GM15510 (cell line): ENCODE measurements around the gene PLD3.

Experiments used
- POLR2A ChIP-seq: IDR thresholded peaks from 3 replicates; pipeline ENCODE4 v1.6.1; 2011; ENCODE audit warnings: borderline replicate concordance; ENCODE audit not compliant: insufficient read length; ENCODE audit errors: extremely low read depth

PLD3 gene

DNA sequence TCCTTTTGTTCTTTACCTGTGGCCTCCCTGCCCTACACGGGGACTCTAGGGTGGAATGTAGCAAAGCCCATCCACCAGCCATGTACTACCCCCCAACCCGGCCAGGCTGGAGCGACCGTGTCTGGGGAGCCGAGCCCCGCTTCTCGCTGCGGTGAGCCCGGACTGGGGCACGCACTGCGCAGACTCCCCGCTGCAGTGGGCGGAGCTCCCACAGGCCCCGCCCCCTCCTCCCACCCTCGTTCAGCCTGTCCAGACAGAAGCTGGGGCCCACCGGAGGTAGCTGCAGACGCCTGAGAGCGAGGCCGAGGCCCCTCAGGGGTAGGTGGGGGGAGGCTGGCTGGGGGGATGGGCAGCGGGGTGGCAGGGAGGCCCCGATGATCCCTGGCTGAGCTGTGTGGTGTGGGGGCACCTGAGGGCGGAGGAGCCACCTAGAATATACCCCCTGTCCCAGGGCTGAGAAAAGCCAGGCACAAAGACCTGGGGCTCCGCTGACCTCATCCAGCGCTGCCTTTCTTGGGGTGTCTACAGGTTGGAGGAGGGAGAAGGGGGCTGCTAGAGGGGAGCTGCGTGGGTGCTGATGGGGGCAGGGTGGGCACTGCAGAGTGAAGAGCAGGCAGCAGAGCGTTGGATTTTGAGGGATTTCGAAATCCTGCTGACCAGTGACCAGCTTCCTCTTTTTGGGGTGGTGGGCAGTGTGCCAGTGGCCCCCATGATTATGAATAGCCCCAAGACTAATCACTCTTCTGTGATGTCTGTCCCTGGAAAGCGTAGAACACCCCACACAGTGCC lies 17.3 kb downstream of the PLD3 start:
- peak; percentile 39 for TF ChIP-seq POLR2A

DNA sequence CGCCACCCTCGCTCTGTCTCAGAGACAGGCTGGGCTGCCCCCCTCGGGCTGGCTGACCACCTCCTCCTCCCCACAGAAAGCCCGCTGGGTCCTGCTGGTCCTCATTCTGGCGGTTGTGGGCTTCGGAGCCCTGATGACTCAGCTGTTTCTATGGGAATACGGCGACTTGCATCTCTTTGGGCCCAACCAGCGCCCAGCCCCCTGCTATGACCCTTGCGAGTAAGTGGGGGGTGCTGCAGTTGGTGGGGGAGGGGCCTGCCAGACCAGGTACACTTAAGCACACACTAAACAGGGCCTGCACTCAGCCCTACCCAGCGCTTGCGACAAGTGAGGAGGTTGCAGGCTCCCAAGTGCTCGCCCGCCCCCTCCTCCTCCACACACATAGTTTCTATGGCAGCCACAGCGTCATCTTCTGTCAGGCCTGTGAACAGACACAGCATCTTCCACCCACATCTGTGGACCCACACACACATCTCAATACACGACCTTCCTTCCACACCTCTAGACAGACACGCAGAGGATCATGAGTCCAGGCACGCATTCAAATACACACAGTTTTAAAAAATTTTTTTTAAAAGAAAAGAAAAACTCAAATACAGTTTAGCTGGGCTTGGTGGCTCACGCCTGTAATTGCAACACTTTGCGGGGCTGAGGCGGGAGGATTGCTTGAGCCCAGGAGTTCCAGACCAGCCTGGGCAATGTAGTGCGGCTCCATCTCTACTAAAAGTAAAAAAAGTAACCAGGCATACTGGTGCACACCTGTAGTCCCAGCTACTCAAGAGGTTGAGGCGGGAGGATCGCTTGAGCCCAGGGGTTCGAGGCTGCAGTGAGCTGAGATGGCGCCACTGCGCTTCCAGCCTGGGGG lies 18.4 kb downstream of the PLD3 start:
- TF ChIP-seq POLR2A, result no peak

DNA sequence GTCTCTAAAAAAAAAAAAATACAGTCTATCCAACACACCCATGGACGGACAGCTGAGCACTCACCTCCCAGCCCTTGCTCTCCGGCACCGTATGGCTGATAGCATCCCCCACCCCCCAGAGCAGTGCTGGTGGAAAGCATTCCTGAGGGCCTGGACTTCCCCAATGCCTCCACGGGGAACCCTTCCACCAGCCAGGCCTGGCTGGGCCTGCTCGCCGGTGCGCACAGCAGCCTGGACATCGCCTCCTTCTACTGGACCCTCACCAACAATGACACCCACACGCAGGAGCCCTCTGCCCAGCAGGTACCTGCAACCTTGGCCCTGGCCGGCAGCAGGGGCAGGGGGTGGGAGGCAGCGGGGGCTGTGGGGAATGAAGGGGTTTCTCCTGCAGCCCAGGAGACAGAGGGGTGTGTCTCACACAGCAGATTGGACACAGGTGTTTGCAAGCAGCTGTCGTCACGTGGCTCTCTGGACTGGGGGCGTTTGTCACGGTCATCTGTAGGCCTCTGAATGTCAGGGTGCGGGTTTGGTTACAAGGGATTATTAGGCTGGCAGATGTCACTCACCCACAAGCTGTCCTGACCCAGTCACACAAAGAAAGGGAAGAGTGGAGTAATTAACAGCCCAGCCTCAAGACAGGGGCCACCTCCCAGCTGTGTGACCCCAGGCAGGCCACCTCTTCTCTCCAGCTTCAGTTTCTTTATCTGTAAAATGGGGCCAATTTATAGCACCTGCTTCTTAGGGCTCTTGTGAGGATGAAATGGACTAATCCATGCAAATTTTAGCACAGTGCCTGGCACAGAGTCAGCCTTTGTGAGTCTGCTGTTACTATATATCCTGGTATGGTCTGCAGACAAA lies 19.3 kb downstream of the PLD3 start:
- TF ChIP-seq POLR2A, result no peak

DNA sequence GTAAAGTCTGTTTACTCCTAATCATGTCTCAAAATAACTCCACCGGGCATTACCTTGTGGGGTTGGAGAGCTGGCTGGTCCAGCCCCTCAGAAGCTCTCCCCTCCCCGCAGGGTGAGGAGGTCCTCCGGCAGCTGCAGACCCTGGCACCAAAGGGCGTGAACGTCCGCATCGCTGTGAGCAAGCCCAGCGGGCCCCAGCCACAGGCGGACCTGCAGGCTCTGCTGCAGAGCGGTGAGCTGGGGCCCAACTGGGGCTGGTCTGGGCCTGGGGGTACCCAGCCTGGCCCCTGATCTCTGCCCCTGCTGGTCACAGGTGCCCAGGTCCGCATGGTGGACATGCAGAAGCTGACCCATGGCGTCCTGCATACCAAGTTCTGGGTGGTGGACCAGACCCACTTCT lies 21.3 kb downstream of the PLD3 start:
- no peak for TF ChIP-seq POLR2A

DNA sequence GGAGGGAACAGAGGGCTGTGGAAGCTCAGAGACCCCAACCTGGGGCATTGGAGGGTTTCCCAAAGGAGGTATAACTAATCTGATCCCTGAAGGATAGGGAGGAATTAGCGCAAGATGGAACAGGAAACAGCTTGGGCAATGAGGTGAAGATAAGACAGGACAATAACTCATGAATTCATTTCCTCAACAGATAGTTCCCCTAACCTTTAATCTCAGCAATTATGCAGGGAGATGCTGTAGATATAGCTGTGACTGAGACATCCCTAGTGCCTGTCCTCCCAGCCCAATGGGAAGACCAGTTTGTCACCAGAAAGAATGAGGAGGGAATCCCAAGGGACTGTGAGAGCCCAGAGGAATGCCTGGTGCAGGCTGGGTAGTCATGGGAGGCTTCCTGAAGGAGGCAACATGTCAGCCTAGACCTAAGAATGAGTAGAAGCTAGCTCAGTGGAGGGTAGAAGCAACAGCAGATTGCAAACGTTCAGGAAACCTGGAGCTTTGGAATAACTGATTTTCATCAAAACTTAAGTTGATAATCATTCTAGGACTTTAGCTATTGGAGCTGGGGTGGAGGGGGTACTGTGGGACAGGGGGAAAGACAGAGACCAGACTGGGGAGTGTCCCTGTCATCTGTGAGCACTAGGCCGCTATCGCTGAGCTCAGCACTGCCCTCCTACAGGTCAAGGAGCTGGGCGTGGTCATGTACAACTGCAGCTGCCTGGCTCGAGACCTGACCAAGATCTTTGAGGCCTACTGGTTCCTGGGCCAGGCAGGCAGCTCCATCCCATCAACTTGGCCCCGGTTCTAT lies 22.7 kb downstream of the PLD3 start:
- no peak for TF ChIP-seq POLR2A

DNA sequence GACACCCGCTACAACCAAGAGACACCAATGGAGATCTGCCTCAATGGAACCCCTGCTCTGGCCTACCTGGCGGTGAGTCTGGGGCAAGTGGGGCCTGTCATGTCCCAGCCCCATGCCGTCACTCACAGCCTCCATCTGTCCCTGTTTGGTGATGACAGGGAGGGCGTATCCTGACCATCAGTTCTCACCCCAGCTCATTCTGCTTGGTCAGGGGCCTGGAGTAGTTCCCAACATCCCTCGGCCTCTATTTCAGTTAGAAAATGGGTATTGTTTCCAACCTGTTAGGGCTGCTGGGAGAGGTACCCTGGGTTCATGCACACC lies 23.3 kb downstream of the PLD3 start:
- TF ChIP-seq POLR2A, result no peak

DNA sequence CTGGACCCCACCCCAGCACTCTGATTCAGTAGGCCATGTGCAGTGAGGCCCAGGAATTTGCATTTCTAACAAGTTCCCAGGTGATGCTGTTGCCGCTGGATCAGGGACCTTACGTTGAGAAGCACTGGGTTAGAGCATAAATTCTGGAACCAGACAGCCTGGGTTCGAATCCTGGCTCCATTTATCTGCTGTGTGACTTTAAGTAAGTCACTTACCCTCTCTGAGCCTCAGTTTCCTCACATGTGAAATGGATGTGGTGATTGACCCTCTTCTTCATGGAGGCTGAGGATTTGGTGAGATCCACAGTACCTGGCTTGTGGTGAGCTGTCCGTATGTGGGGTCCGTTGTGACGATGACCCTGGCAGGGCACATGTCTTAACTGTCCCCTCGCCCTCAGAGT lies 25.6 kb downstream of the PLD3 start:
- TF ChIP-seq POLR2A, result no peak

DNA sequence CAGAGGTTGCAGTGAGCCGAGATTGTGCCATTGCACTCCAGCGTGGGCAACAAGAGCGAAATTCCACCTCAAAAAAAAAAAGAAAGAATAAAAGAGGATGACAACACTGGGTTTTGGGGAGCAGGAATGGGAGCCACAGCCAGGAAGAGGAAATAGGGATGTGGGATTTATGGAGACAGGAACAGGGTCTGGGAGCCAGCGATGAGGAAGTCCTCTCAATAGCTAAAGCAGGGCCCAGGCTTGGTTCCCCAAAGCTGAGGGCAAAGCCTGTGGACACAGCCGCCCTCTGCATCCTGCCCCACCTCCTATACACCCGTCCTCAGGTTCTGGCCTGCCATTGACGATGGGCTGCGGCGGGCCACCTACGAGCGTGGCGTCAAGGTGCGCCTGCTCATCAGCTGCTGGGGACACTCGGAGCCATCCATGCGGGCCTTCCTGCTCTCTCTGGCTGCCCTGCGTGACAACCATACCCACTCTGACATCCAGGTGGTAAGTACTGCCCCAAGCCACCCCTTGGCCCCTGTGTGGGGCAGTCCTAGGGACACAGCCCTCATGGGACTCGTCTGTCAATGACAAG lies 27.9 kb downstream of the PLD3 start:
- no peak for TF ChIP-seq POLR2A

DNA sequence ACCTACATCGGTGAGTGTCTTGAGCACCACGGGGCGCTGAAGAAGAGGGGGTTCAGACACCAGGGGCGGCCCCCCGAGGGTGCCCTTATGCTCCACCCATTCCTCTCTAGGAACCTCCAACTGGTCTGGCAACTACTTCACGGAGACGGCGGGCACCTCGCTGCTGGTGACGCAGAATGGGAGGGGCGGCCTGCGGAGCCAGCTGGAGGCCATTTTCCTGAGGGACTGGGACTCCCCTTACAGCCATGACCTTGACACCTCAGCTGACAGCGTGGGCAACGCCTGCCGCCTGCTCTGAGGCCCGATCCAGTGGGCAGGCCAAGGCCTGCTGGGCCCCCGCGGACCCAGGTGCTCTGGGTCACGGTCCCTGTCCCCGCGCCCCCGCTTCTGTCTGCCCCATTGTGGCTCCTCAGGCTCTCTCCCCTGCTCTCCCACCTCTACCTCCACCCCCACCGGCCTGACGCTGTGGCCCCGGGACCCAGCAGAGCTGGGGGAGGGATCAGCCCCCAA lies 29.4 kb downstream of the PLD3 start:
- TF ChIP-seq POLR2A, result no peak

DNA sequence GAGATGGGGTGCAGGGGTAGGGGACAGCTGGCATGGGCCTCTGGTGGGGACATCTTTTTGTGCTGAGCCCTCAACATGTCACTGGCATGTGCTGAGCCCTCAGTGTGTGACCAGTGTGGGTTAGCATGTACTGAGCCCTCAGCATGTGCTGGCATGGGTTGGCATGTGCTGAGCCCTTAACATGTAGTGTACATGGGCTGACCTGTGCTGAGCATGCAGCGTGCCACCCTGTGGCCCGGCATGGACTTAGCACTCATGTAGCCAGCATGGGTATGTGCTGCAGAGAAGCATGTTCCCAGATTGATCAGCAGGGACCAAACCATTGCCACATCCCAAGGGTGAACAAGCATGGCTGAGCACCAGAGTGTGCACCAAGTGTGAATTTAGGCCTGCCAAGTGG lies 30.0 kb downstream of the PLD3 start:
- TF ChIP-seq POLR2A, result no peak

DNA sequence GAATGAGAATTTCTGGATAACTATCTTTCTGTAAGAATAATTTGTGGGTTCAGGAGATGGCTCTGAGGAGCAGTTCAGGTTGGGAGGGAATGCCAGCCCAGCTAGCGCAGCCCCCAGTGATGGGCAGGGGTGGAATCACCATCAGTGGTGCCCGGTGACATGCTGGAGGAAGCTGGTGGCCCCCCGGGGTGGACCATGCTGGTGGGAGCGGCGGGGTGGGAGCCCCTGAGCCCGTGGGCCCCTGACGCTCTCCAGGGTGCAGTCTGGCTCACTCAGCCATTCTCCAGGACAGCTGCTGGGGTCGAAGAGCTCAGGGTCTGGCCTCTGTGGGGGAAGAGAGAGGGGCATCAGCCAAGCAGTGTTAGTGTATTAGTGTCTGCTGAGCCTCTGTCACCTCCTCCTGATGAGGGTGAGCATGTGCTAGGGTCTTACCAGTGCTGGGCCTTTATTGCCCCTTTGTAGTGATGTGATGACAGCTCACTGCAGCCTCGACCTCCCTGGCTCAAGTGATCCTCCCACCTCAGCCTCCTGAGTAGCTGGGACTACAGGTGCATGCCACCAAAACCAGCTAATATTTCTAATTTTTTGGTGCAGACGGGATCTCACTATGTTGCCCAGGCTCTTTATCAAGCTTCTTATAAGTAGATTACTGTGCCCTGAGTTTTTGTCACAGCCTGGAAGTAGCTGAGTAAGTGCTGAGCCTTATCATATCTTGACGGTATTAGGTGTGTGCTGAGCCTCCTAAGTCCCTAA lies 31.1 kb downstream of the PLD3 start:
- TF ChIP-seq POLR2A, result no peak

DNA sequence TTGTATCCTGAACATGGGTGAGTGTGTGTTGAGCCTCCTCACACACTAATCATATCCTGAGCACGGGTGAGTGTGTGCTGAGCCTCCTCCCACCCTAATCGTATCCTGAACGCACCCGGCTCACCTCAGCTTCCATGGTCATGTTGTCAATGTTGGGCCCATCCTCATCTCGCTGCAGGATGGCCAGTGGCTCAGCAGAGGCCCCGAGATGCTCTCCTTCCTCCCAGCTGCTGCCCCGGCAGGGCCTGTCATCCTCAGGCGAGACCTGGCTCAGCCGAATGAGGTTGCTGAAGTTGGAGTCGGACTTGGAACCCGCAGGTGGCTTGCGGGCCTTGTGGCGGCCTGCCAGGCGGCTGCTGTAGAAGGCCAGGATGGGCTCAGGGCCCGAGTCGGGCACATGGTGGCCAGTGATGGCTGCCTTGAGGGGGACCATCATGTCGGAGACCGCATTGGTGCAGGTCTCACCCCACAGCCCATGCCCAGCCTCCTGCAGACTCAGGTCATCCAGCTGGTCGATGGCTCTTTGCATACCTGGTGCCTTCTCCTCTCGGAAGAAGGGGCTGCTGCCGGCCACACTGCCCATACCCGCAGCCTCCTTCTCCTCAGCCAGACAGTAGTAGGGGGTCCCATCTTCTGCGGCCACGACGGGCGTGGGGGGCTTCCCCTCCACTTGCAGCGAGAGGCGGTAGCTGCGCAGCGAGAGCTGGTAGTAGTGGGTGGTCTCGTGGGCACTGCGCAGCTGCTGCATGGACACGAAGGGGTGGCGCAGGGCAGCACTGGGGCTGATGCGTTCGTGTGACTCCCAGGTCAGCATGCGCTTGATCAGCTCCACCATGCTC lies 31.9 kb downstream of the PLD3 start:
- TF ChIP-seq POLR2A, result no peak
